TTC549 (cell line): Measurements from ENCODE around the gene ACER3.
"Not testable (repeated sequence)": the region's sequence is repeated elsewhere in the genome, so short reads cannot be mapped to it uniquely, and the experiment has no call there.

Experiments
- FAIRE-seq: peaks from 2 replicates; lab custom pipeline; 2012; peaks lifted over from hg19 to GRCh38; lab: Jason Lieb, UNC

Gene ACER3

DNA sequence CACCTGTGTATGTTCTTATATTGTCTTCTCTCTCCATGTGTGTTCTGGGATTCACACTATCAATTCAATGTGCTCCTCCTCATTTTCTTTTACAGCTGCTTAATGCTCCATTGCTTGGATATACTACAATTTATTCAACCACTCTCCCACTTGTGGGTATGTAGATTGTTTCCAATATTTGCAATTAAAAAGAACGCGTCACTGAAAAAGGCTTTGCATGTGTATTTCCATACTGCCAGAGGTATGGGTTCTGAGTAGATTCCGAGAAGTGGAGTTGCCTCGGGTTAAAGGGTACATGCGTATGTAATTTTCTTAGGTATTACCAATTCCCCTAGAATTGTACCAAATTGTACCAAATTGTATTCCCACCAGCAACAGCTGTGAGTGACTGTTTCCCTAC, 199.1 kb downstream of the ACER3 start:
- FAIRE-seq = no peak

DNA sequence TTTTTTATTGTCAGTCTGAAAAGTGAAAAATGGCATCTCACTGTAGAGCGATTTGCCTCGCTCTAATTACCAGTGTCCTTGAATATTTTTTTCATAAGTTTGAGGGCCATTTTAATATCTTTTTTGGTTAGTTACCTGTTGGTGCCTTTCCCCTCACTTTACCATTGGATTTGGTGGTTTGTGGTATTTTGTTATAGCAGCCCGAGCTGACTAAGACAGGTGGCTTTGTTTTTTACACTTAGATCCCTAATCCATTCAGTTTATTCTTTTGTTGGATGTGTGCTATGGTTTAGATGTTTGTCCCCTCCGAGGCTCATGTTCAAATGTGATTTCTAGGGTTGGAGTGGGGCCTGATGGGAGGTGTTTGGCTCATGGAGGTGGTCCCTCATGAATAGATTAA, 199.5 kb downstream of the ACER3 start:
- no peak for FAIRE-seq

DNA sequence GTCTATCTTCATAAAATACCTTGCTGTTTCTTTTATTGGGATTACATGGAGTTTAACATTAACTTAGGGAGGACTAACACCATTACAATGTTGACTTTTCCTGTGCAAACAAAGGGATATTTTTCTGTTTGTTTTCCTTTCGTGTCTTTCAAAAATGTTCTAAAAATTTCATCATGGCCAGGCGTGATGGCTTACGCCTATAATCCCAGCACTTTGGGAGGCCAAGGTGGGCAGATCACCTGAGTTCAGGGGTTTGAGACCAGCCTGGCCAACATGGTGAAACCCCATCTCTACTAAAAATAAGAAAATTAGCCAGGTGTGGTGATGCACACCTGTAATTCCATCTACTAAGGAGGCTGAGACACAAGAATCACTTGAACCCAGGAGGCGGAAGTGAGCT, 200.5 kb downstream of the ACER3 start:
- not testable (repeated sequence) for FAIRE-seq

DNA sequence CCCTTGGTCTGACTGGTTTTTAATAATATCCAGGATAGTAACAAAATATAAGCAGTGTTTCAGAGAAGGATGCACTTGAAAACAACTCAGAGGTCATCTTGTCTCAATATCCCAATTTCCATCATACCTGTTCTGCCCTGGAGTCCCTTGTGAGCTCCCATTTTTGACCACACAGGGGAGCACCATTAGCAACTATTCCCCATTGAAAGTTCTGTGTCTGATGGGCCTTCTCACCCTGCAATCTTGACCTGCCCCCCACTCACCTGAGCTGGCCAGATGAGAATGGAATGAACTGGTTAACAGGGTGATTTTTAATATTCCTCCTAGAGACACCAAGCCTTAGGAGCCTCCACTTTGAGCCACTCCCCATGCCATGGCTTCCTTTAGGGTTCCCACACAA, 202.2 kb downstream of the ACER3 start:
- FAIRE-seq = no peak

DNA sequence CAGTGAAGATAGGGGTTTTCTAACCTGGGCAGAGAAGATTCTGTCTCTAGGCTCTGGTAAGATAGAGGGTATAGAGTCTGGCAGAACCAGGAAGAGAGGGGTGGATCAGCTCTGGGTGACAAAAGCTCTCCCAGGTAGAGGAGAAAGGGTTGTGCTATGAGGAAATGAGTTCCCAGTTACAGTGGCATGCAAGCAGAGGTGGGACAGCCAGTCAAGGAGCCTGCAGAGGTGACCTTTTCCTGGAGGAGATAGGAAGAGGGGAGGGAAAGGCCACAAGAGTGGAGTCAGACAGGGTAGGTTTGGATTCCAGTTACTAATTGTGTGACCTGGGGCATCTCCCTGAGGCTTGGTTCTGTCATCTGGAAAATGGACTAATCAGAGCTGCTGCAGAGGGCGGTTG, 202.7 kb downstream of the ACER3 start:
- FAIRE-seq = no peak

DNA sequence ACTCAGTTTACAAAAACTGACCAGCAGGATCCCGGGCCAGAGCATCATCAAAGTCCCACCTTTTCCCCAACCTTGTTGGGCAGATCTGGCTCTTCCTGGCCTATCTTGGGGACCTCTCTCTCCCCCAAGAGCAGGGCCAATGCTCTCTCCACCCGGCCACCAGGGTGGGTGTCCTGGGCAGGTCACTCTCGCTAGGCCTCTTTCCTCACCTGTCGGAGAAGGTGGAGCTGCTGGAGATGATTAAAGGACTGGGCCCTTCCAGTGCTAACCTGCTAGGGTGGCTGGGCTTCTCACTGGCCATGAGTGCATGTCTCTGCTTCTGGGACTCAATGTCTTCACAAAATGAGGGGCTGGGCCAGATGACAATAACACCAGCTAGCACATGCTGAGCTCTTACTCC, 203.1 kb downstream of the ACER3 start:
- no peak for FAIRE-seq

DNA sequence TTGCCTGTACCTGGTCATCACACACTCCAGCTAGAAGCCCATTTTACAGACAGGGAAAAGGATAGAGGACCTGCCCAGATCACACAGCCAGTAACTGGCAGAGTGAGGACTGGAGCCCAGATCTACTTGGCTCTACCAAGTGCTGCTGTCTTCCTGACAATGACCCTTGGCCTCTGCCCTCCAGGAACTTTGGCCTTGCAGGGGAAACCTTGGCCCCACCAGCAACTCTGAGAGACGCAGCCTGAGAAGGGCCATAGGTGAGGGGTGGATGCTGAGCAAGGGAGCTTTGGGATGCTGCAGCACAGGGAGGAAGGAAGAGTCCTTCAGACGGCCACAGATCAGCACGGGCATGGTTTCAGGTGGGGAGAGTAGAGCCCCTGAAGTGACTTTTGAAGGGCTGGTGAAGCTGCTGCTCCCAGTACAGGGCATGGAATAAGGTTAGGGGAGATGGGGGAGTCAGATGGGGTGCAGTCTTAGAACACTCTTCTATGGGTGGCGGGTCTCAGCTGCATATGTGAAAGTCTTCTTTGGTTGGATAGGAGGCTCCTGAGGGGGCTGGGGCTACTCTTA, 204.0 kb downstream of the ACER3 start:
- FAIRE-seq = no peak

DNA sequence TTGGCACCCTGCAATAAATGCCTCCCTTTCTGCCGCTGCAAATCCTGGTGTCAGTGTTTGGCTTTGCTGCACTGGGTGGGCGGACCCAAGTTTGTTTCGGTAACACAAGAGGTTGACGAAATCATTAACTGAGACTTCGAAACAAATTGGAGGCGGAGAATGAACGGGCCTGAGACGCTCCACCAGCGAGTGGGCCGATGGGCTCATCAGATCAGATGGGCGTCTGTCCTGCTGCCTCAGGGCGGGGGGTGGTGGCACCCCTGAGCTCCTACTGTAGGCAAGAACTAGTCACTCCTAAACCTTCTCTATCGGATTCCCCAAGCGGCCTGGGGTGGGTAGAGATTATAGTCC, 205.1 kb downstream of the ACER3 start:
- FAIRE-seq = no peak

DNA sequence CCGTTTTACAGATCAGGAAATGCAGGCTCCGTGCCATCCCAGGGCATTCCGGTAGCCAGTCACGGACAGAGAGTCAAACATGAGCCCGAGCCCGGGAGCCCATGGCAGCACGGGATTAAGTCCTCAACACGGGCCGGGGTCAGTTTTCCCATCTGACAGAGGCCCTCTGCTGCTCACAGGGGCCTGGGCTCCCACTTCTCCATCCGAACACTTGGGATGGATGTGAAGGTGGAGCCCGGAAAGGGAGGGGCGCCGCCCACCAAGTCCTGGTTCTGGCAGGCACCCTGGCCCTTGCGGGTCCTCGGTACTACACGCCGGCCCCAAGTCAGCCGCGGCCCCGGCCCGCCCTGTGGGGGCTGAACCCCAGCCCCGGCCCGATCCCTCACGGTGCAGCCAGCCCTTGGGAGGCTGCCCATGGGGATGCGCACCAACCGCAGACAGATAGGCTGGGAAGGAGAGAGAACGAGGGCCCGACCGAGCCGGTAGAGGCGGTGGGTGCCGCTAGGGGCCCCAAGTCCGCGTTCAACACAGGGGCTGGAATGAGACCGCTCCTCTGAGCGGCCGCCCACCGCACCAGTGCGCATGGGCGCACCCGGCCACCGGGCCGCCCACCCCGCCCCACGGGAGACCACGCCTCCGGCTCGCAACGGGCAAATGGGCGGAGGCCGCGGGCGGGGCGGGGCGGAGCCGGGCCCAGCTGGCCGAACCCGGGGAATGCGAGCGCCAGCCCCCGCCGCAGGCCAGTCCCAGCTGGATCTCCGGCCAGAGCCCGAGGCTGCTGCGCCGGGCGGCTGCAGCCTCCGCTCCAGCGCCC, 205.7 kb downstream of the ACER3 start, which contains the start of gene CAPN5:
Gene CAPN5, plus strand, starts transcription at position 743 of the 814 bp plus-strand sequence. CDS start 17,916 bp downstream, outside the sequence.
- no peak for FAIRE-seq

DNA sequence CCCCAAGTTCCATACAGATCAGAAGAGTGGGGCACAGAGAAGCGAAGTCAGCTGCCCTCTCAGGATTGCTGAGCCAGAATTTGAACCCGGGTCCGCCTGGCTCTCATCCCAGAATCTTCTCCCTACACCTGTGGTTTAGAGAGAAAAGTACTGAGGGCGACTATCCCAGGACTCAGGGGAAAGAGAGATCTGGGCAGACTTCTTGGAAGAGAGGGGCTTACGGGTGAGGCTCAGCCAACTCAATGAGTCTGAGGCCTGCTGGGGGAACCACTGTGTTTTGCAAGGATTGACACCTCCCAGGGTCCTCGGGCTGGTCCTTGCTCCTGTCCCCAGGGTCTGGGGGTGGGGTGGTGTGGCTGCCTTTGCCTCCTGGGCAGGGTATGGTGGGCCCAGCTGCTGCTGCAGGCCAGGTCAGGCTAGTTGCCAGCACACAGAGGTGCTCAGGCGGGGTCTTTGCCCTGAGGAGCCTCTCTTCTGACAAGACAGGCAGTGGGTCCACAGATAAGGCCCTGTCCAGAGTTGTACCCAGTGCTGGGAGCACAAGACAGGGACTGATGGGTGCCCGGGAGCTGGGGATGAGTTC, 207.2 kb downstream of the ACER3 start:
- FAIRE-seq = no peak

DNA sequence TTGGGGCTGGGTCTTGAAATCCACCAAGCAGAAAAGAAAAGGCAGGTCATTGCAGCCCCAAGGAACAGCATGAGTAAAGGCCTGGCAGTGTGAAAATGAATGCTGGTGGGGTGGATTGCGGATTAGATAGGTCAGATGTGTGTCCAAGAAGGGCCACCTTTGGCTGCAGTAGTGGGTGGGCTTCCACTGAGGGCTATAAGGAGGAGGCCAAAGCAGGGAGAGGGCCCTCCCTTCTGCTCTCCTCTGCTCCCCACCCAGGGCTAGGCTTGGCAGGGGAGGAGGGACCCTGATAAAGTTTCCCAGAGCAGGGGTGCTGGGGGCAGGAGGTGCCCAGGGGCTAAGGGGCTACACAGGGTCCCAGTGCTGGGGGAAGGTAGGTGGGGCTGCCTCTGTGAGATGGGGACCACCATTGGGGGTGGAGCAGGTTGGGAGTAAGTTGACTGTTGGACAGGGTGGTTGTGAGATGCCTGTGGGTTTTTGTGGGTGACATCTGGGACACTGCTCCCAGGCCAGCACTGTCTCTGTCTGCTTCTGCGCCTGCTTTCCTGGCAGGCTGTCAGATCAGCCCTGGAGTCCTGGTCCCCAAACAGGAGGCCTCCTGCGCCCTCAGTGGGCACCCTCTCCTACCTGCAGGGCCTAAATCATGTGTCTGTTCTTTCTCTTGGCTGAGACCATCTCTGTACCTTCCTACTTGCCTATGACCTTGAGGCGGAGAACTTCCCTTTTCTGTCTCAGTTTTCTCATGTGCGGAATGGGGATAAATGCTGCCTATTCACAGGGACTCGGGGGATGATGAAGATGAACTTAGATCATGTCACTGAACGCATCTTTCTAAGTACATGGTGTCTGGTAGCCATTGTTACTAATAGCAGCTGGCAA, 208.0 kb downstream of the ACER3 start:
- FAIRE-seq = no peak

DNA sequence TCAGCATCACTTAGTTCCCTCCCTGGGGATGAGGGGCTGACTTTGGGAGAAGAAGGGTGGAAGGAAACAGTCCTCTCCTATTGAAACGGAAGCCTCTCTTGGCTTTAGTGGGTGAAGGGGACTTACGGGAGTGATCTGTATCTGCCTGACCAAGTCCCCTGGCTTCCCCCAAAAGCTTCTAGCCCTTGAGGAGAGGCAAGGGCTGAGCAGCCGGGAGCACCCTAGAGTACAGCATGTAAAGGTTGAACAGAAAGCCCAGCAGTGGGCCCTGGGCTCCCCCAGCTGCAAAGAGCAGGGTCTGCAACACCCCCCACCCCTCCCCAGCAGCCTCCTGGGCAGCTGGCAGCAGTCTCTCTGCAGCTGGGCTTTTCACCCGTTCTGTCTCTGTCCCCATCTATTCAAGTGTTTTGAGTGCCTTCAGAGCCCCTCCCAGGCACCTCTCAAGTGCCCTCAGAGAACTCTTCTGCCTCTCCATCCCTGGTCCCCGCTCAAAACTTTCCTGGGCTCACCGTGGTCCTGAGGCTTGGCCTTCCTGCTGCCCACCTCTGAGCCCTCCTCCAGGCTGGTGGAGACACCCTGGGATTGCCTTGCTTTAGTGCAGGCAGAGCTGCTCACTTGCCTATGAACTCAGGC, 208.7 kb downstream of the ACER3 start:
- no peak for FAIRE-seq

DNA sequence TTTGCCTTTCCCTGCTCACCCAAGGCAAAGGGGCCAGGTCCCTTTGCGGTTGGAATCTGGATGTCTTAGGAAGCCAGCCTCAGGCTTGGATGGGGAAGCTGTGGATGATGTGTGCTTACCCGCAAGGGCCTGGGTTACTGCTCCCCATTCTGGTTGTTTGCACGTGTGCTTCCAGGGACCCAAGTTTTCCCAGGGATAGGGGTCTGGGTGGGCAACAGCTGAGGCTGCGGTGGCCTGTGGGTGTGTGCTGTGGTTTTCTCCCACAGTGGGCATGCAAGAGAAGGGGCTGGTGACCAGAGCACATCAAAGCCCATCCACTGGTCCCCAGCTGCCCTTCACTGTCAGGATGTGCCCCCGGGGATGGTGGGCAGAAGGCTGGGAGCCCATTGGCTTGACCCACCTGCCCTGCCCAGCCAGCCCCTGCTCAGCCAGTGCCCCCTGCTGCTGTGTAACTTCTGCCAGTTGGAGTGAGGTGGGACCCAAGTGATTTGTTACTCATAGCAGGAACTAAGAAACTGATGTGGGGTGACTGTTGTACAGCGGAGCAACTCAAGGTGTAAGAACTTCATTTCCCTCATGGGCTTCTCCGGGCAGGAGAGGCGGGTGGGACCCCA, 209.4 kb downstream of the ACER3 start:
- FAIRE-seq = no peak

DNA sequence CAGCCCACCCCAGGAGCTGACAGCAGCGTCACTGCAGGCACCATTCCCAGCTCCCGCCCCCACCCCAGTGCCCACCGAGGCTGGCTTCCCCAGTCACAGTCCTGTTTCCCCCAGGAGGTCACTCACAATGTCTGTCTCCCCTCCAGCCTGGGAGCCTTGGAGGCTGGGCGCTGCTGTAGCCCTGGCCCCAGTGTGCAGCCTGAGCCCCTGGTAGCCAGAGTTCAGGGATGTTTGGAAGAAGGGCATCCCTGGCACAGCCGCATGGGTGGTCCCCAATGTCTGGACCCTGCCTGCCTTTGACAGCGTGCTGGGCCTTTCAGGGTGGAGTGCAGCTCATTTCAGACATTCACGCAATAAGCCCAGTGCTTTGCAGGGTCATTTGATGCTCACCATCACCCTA, 210.4 kb downstream of the ACER3 start:
- FAIRE-seq = no peak

DNA sequence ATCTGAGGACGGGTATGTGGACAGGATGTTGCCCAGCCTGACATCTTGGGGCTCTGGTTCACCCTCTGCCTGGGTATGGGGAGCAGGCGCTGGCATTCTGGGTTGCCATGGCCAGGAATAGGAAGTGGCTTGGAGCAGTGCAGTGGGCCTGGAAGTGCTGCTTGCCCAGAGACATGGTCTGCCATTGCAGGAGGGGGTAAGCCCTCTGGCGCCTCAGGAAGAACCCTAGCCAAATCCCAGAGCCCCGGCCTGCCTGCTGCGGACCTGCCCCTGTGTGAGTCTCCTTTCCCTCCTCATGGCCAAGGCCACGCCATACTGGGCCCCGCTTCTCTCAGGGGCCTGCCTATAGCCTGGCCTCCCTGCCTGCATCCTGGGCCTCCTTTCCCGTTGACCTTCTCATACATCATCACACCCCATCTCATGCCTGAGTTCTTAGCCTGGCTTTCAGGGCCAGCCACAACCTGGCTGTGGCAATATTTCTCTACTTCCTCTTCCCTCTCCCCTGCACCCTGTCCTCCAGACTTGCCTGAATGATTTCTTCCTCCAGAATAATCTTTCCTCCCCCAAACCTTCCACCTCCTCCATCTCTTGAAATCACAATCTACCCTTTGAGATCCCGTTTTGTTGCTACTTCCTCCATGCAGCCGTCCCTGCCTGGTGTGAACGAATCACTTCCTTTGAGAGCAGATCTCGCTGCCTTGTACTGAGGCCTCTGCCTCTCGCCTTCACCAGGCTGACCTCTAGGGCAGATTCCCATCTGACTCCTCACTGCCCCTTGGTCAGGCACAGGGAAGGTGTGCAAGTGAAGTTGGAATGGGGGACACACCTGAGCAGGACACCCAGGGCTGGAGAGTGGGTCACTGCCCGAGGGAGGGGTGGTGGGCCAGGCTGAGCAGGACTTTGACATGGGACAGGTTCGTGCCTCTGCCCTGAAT, 211.2 kb downstream of the ACER3 start:
- no peak for FAIRE-seq

DNA sequence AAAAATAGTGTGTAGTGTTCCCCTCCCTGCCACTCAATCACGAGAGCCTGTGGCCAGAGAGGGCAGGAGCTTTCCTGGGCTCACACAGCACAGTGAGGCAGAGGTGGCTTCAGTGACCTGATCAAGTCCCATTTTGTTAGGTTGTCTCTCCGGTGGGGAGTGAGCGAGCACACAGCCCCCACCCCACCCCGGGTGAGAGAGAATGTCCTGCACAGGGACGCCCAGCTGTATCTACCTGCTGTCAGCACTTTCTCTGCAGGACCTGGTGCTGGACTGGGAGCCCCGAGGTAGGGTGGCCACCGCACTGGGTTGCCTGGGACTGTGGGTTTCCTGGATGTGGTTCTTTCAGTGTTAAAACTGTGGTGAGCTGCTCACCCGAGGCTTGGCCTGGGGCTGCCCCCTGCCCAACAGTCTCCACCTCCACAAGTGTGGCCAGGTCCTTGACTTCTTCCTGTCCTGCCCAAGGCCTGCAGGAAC, 212.2 kb downstream of the ACER3 start:
- FAIRE-seq = no peak

DNA sequence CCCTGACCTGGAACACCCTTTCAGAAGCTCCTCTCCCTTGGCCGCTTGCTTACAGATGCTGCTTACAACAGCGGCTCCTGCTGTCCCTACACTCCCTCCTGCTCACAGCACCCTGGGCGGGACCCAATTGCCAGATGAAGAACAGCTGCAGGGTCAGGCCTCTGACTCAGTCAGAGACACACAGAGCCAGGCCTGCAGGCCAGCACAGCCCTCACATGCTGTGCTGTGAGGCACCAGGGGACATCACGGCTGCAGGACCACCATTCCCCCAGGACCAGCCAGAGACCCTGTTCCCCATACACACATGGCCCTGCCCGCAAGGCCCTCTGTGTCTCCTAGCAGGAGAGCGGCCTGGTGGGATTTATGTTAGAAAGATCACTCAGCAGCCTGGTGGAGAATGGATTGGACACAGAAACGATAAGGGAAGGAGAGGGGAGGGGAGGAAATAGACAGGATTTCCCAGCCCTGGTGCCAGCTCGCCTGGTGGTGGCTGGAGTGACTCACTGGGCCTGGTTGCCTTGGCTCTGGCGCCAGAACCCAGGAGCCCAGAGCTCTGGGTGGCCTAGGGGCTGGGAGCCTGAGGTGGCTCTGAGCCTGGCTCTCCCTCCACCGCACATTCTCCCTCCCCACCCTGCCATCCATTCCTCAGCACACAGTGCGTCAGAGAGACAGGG, 212.7 kb downstream of the ACER3 start:
- FAIRE-seq = no peak

DNA sequence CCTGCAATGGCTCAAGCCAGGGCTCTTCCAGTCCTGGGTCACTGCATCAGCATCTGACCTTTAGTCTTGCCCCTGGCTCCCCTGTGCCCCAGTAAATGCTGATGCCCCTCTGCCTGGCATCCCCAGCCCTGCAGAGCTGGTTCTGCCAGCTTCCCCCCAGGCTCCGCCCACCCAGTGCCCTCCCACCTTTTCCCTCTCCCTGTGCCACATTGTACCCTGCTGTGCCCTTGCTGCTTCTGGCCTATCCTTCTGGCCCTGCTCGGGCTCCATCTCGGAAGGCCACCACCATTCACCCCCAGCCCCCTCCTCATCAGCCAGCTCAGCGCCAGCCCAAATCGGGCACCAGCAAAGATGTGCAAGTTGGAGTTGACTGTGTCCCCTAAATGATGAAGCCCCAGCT, 213.5 kb downstream of the ACER3 start:
- no peak for FAIRE-seq

DNA sequence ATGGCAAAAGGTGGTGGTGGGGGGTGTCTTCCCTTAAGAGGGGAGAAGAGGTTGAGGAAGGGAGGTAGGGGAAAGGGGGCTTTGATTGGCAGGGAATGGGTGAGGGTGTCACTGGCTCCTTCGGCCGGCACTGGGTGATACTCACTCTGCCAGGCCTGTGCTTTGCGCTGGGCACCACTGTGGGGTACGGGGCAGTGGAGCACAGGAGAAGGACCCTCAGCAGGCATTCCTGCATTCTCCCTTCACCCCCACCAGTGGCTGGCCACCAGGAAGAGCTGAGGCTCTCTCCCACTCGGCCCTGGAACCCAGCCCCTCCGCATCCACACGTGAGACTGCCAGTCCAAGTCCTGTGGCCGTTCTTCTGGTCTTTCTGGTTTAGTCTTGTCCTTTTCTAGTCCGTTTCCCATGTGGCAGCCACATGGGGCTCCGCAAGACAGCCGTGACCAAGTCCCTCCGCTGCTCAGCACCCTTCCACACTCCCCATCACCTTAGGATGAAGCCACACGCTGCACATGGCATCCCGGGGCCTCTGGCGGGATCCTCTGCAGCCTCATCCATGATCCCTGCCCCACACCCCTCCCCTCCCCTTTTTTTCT, 214.0 kb downstream of the ACER3 start:
- no peak for FAIRE-seq
